H4 (cell line): Measurements from ENCODE around the gene TBC1D4. TPM values are rescaled to one million over a fixed set of nuclear protein-coding genes. Genes with fewer than 3 reads are reported as not detected.
"Not testable (repeated sequence)": the region's sequence is repeated elsewhere in the genome, so short reads cannot be mapped to it uniquely, and the experiment has no call there.

Experiments
- DNase-seq: peaks from one replicate; pipeline ENCODE4 v3.0.0-alpha.2; 2015; ENCODE audit warnings: low spot score
- total RNA-seq: library from RNA; depleted of rRNA; stranded (reverse); fragments of >200 nt; shearing (Covaris generic); gene quantifications from 2 replicates; pipeline ENCODE4 v1.2.3, GENCODE V29; 2014; rRNA removed

Gene TBC1D4
- total RNA-seq, 1 experiment from 2014 or later, result 4.1 TPM

- no peak for DNase-seq
Measured at GRCh38 chr13:75285310-75285709, 196.7 kb downstream of the TBC1D4 start.

GRCh38 chr13:75279834-75280369, 202.1 kb downstream of the TBC1D4 start:
- no peak for DNase-seq

- not testable (repeated sequence) for DNase-seq
Measured at GRCh38 chr13:75273695-75274094, 208.3 kb downstream of the TBC1D4 start.

- DNase-seq, result no peak
Measured at GRCh38 chr13:75271846-75272245, 210.1 kb downstream of the TBC1D4 start.

GRCh38 chr13:75268481-75268880, 213.5 kb downstream of the TBC1D4 start:
- DNase-seq, result not testable (repeated sequence)

GRCh38 chr13:75264611-75265010, 217.4 kb downstream of the TBC1D4 start:
- DNase-seq, result no peak

- peak; percentile 20 for DNase-seq
Measured at GRCh38 chr13:75263741-75264407, 218.1 kb downstream of the TBC1D4 start.

- DNase-seq, result peak; percentile 16
Measured at GRCh38 chr13:75258159-75258782, 223.7 kb downstream of the TBC1D4 start.

GRCh38 chr13:75256922-75257321, 225.0 kb downstream of the TBC1D4 start:
- no peak for DNase-seq

- DNase-seq, result no peak
Measured at GRCh38 chr13:75255653-75256052, 226.3 kb downstream of the TBC1D4 start.

GRCh38 chr13:75255147-75255546, 226.8 kb downstream of the TBC1D4 start:
- no peak for DNase-seq

- no peak for DNase-seq
Measured at GRCh38 chr13:75251188-75251587, 230.8 kb downstream of the TBC1D4 start.

GRCh38 chr13:75250526-75251178, 231.3 kb downstream of the TBC1D4 start:
- DNase-seq, result no peak

- not testable (repeated sequence) for DNase-seq
Measured at GRCh38 chr13:75245578-75245977, 236.4 kb downstream of the TBC1D4 start.

GRCh38 chr13:75240240-75240639, 241.7 kb downstream of the TBC1D4 start:
- not testable (repeated sequence) for DNase-seq

GRCh38 chr13:75236774-75237173, 245.2 kb downstream of the TBC1D4 start:
- DNase-seq, result no peak

Other genes starting within 250 kb of the TBC1D4 start
- gene COMMD6, start 55.7 kb upstream of the TBC1D4 start, total RNA-seq, result 40.0 and 40.2 TPM in 2 replicates
- gene UCHL3, start 67.6 kb upstream of the TBC1D4 start, total RNA-seq, result 55.5 and 57.5 TPM in 2 replicates
- 8.8 and 14.1 TPM in 2 replicates for gene LMO7, start 154.2 kb upstream of the TBC1D4 start, total RNA-seq